GM12801 (cell line): ENCODE results near the gene ITPR2.

Source experiments
- TF ChIP-seq, protein P1 (sequence below): IDR thresholded peaks from one replicate; pipeline ENCODE4 v1.5.1; 2011; ENCODE audit warnings: control low read depth; ENCODE audit not compliant: insufficient read length; ENCODE audit errors: extremely low read depth

ITPR2 gene

DNA sequence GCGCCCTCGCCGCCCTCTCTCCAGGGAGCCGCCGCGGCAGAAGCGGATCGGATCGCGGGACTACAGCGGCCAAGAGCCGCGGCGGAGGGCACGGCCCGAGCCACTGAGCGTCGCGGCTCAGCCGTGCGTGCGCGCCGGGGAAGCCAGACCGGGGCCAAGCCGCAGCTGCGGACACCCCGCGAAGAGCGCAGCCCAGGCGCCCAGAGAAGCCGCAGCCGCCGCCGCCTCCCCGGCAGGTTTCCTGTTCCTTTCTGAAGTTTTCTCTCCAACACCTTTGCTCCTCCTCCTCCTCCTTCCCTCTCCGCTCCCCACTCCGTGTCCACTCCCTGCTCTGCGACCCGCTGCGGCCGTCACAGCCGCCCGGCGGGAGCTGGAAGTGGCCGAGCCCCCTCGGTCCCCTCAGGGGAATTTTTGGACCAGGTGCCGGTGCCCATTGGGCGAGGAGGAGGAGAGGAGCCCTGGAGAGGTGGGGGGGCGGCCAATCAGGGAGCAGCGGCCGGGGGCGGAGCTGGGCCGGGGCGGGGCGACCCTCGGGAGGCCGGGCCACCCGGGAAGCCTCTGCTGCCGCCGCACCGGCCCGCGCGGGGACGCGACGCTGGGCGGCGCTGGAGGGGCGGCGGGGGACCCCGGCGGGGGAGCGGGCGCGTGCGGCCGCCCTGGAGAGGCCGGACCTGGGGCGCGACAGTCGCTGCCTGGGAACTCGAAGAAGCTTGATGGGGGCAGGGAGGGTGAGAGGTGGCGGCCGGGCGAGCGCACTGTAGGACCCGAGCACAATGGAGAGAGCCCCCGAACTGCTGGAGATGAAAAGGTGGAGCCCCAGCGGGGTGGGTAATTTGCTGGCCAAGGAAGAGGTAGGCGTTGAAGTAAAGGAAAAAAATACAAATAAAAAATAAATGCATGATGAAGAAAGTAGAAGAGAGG is at the start of gene ITPR2:
TSS of gene ITPR2 (minus strand) at position 373 of the 921 bp plus-strand sequence. CDS start 413 bp downstream, outside the sequence.
- TF ChIP-seq, protein P1, sequence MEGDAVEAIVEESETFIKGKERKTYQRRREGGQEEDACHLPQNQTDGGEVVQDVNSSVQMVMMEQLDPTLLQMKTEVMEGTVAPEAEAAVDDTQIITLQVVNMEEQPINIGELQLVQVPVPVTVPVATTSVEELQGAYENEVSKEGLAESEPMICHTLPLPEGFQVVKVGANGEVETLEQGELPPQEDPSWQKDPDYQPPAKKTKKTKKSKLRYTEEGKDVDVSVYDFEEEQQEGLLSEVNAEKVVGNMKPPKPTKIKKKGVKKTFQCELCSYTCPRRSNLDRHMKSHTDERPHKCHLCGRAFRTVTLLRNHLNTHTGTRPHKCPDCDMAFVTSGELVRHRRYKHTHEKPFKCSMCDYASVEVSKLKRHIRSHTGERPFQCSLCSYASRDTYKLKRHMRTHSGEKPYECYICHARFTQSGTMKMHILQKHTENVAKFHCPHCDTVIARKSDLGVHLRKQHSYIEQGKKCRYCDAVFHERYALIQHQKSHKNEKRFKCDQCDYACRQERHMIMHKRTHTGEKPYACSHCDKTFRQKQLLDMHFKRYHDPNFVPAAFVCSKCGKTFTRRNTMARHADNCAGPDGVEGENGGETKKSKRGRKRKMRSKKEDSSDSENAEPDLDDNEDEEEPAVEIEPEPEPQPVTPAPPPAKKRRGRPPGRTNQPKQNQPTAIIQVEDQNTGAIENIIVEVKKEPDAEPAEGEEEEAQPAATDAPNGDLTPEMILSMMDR = no peak

- TF ChIP-seq, protein P1 = no peak
Measured at GRCh38 chr12:26880625-26881024, 47.6 kb upstream of the ITPR2 start.

GRCh38 chr12:26878661-26879119 is 45.7 kb upstream of the ITPR2 start:
- TF ChIP-seq, protein P1 = no peak

GRCh38 chr12:26874501-26875296 is 41.7 kb upstream of the ITPR2 start:
- TF ChIP-seq, protein P1 = no peak

- TF ChIP-seq, protein P1 = no peak
Measured at GRCh38 chr12:26872625-26873024, 39.6 kb upstream of the ITPR2 start.

DNA sequence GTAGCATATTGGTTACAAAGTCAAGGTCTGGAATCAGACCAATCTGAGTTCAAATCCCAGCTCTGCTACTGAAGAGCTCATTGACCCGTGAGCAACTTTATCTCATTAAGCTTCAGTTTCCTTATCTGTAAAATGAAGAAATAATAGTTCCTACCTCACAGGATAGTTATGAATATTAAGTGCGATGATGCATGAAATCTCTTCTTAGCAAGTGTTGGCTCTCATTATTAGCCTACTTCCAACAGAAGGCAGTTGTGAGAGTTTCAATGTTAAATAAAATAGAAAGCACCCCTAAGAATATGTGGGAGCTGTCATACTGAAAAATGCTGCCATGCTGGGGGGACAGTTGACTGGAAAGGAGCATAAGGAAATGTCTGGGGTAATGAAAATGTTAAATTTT is 39.0 kb upstream of the ITPR2 start:
- TF ChIP-seq, protein P1 = no peak
